ENCODE data around the gene UAP1L1. TPM values are rescaled to one million over a fixed set of nuclear protein-coding genes. Genes with fewer than 3 reads are reported as not detected.
"Not testable (repeated sequence)": the region's sequence is repeated elsewhere in the genome, so short reads cannot be mapped to it uniquely, and the experiment has no call there.

Gene UAP1L1
- total RNA-seq, 2 donors from 2014 or later = 9.0 to 13.0 TPM

DNA sequence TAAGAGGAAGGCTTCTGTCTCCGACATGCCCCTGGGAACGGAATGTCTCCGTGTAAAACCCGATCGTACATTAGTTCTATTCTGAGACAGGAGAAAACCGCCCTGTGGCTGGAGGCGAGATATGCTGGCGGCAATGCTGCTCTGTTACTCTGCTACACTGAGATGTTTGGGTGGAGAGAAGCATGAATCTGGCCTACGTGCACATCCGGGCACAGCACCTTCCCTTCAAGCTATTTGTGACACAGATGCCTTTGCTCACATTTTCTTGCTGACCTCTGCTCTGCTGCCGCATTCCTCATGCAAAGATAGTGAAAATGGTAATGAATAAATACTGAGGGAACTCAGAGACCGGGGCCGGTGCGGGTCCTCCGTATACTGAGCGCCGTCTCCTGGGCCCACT, 39.4 kb downstream of the UAP1L1 start:
- no peak for DNase-seq
- no peaks in the 10 kb centered on the region for H3K4me1 ChIP-seq
- intact Hi-C loops (cut with DNase I) = no loop called here
- H3K27me3 ChIP-seq = peaks cover 4% of the 10 kb centered on the region
- H3K36me3 ChIP-seq = no peaks in the 10 kb centered on the region
- no peak overlapping the region for H3K4me3 ChIP-seq
- no peak overlapping the region for H3K27ac ChIP-seq
- TF ChIP-seq CTCF (IDR thresholded peaks at IDR 0.05) = no peak
- H3K9ac ChIP-seq (ENCODE audit: low read depth in 2 of 2, low read length in 2 of 2) = no peak overlapping the region
- H3K9me3 ChIP-seq = no peaks in the 10 kb centered on the region

- Histone ChIP-seq H3K27ac (no peak overlapping the region), H3K27me3 (peaks cover 4% of the 10 kb centered on the region), H3K9ac (ENCODE audit: low read depth in 2 of 2, low read length in 2 of 2) (peak overlapping the region in 1 of 2 donors; percentile 12), H3K9me3 (no peaks in the 10 kb centered on the region), H3K36me3 (no peaks in the 10 kb centered on the region), H3K4me1 (no peaks in the 10 kb centered on the region), H3K4me3 (no peak overlapping the region)
- intact Hi-C loops (cut with DNase I) = no loop called here
- TF ChIP-seq CTCF (IDR thresholded peaks at IDR 0.05) = no peak
- no peak for DNase-seq
These were observed 40.0 kb downstream of the UAP1L1 start for GRCh38 chr9:137117269-137117731.

DNA sequence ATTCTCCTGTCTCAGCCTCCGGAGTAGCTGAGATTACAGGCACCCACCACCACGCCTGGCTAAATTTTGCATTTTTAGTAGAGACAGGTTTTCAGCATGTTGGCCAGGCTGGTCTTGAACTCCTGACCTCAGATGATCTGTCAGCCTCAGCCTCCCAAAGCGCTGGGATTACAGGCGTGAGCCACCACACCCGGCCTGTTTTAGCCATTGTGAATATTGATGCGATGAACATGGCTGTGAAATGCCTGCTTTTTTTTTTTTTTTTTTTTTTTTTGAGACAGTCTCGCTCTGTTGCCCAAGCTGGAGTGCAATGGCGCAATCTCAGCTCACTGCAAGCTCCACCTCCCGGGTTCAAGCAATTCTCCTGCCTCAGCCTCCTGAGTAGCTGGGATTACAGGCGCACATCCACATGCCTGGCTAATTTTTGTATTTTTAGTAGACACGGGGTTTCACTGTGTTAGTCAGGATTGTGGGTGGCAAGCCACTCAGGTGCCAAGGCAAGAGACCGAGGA, 40.8 kb downstream of the UAP1L1 start:
- H3K4me1 ChIP-seq; H3K4me3 ChIP-seq; H3K27me3 ChIP-seq; H3K36me3 ChIP-seq; DNase-seq; H3K9me3 ChIP-seq; H3K9ac ChIP-seq (ENCODE audit: low read depth in 2 of 2, low read length in 2 of 2); H3K27ac ChIP-seq; intact Hi-C loops (cut with DNase I): not testable (repeated sequence)

- intact Hi-C loops (cut with DNase I) = loop anchor here (2.0 kb wide), 1 partner anchor 105 kb away; the partner anchor contains the start of gene RNF224
- not testable (repeated sequence) for H3K27ac ChIP-seq; H3K4me3 ChIP-seq; H3K4me1 ChIP-seq; H3K9ac ChIP-seq (ENCODE audit: low read depth in 2 of 2, low read length in 2 of 2); H3K27me3 ChIP-seq; DNase-seq; H3K36me3 ChIP-seq; H3K9me3 ChIP-seq
These were observed 44.8 kb downstream of the UAP1L1 start for GRCh38 chr9:137121927-137122795.

DNA sequence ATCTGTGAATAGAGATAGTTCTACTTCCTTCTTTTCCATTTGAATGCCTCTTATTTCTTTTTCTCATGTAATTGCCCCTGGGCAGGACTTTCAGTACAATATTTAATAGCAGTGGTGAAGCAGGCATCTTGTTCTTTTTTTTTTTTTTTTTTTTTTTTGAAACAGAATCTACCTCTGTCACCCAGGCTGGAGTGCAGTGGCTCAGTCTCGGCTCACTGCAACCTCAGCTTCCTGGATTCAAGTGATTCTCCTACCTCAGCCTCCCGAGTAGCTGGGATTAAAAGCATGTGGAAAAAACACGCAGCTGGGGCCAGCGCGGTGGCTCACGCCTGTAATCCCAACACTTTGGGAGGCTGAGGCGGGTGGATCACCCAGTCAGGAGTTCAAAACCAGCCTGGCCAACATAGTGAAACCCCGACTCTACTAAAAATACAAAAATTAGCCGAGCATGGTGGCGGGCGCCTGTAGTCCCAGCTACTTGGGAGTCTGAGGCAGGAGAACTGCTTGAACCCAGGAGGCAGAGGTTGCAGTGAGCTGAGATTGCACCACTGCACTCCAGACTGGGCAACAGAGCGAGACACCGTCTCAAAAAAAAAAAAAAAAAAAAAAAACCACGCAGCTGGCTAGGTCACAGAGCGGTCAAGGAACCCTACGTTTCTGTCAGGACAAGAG, 45.6 kb downstream of the UAP1L1 start:
- intact Hi-C loops (cut with DNase I); H3K9ac ChIP-seq (ENCODE audit: low read depth in 2 of 2, low read length in 2 of 2); DNase-seq; H3K9me3 ChIP-seq; H3K27me3 ChIP-seq; H3K36me3 ChIP-seq; H3K4me1 ChIP-seq; H3K4me3 ChIP-seq; H3K27ac ChIP-seq: not testable (repeated sequence)

GRCh38 chr9:137123468-137123837, 46.1 kb downstream of the UAP1L1 start:
- Histone ChIP-seq H3K4me1 (peaks cover 6% of the 10 kb centered on the region), H3K4me3 (no peak overlapping the region), H3K27ac (no peak overlapping the region), H3K9me3 (no peaks in the 10 kb centered on the region), H3K36me3 (no peaks in the 10 kb centered on the region), H3K27me3 (no peaks in the 10 kb centered on the region), H3K9ac (ENCODE audit: low read depth in 2 of 2, low read length in 2 of 2) (no peak overlapping the region)
- intact Hi-C loops (cut with DNase I) = no loop called here
- DNase-seq = no peak
- TF ChIP-seq CTCF (IDR thresholded peaks at IDR 0.05) = no peak

- H3K27me3 ChIP-seq; H3K4me1 ChIP-seq; H3K4me3 ChIP-seq; H3K9me3 ChIP-seq; DNase-seq; H3K27ac ChIP-seq; intact Hi-C loops (cut with DNase I); H3K9ac ChIP-seq (ENCODE audit: low read depth in 2 of 2, low read length in 2 of 2); H3K36me3 ChIP-seq: not testable (repeated sequence)
These were observed 46.7 kb downstream of the UAP1L1 start for GRCh38 chr9:137123952-137124462.
